GM13977 (cell line): ENCODE data around the gene FNDC11.

Source experiments
- DNase-seq: peaks from one replicate; pipeline ENCODE4 v3.0.0; 2012; ENCODE audit warnings: low spot score
- CTCF ChIP-seq: IDR thresholded peaks from 2 replicates; pipeline ENCODE4 v1.5.1; 2012; ENCODE audit warnings: mild to moderate bottlenecking, control low read depth; ENCODE audit not compliant: insufficient read depth; ENCODE audit errors: extremely low read depth, missing control alignments
- in situ Hi-C: fragments of 300-500 bp; cut with MboI; formaldehyde crosslinking; loops from one replicate; pipeline ENCODE4 v1.12.0; 2022; ENCODE audit warnings: low sequenced_read_pairs, low pct_unique_long_range_greater_than_20kb, mixed read lengths, inconsistent platforms; ENCODE audit not compliant: unreplicated experiment

FNDC11 gene

GRCh38 chr20:63531686-63532448, 22.1 kb upstream of the FNDC11 start:
- in situ Hi-C loops = no loop called here
- TF ChIP-seq CTCF = no peak
- DNase-seq = no peak

DNA sequence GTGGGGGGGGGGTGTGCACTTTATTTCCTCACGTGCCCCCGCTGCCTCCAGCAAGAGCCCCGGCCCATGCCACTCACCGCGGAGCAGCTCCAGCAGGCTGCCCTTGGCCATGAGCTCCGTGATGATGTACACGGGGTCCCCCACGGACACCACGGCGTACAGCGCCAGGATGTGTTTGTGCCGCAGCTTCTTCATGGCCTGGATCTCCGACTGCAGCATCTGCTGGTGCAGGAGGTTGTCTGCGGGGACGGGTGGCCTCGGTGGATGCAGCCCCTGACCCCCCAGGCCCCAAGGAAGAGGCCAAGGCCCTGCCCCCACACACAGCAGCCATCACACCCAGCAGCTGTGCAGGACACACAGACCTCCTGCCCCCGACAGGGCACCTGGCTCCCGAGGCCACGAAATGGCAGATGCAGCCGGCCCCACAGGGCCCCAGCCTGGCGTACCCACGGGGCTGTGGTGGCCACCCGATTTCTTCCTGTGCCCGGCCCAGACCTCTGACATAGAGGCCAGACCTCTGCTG, 21.4 kb upstream of the FNDC11 start:
- in situ Hi-C loops = no loop called here
- DNase-seq = no peak
- TF ChIP-seq CTCF = no peak

DNA sequence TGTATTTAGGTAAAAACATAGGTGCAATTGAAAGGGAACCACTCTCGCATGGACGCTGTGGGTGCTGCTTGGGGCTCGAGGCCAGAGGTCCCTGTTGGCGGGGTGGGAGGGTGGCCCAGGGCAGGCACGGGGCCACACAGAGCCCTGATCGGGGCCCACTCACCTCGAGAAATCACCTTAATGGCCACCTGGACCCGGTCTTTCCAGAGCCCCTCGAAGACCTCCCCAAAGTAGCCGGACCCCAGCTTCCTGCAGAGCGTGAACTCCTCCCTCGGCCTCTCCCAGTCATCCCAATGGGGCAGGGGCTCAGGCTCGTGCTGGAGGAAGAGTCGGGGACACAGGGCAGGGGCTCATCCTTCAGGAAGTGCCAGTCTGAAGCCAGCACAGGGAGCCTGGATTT, 20.6 kb upstream of the FNDC11 start:
- no peak for DNase-seq
- in situ Hi-C loops = no loop called here

GRCh38 chr20:63533871-63534393, 20.0 kb upstream of the FNDC11 start:
- no peak for DNase-seq
- in situ Hi-C loops = no loop called here
- TF ChIP-seq CTCF = no peak

More for the DNA sequence above, 20.6 kb upstream of the FNDC11 start:
- TF ChIP-seq CTCF = no peak

- TF ChIP-seq CTCF = no peak
- in situ Hi-C loops = no loop called here
- no peak for DNase-seq
Measured at GRCh38 chr20:63534427-63534830, 19.5 kb upstream of the FNDC11 start.

- in situ Hi-C loops = no loop called here
- no peak for DNase-seq
- no peak for TF ChIP-seq CTCF
Measured at GRCh38 chr20:63534831-63535651, 18.9 kb upstream of the FNDC11 start.
